Measurements from ENCODE around the gene CACNG4.

- TF ChIP-seq CTCF (IDR thresholded peaks at IDR 0.05) = no peak
- no peak for TF ChIP-seq POLR2A (IDR thresholded peaks at IDR 0.05)
Measured at GRCh38 chr17:67022451-67022810, 57.9 kb downstream of the CACNG4 start.

Data from heart left ventricle (tissue), 13 donors.